GM12892 (cell line): ENCODE data around the gene RGS9.

Experiments
- POLR2A ChIP-seq: IDR thresholded peaks from 2 replicates; pipeline ENCODE4 v1.6.1; 2011; ENCODE audit warnings: low read depth, low read length, control low read depth
- POLR2AphosphoS5 ChIP-seq: IDR thresholded peaks from 2 replicates; pipeline ENCODE4 v1.6.1; 2011; ENCODE audit warnings: low read depth, low read length, control low read depth
- TAF1 ChIP-seq: IDR thresholded peaks from 2 replicates; pipeline ENCODE4 v1.6.1; 2011; ENCODE audit warnings: low read depth, mild to moderate bottlenecking, control low read depth, low read length, borderline replicate concordance

GRCh38 chr17:65259281-65259680 lies 122.1 kb downstream of the RGS9 start:
- TF ChIP-seq POLR2A: no peak
- no peak for TF ChIP-seq POLR2AphosphoS5
- no peak for TF ChIP-seq TAF1
